ENCODE results near the gene FAM200A.

The FAM200A gene

GRCh38 chr7:99531354-99531765 lies 20.6 kb downstream of the FAM200A start:
- no peaks in the 10 kb centered on the region for H3F3A ChIP-seq (ENCODE audit: low read depth)
- no peaks in the 10 kb centered on the region for H3K79me2 ChIP-seq (ENCODE audit: insufficient read depth, low read length)
- H3K4me1 ChIP-seq (ENCODE audit: insufficient read depth, low read length, poor library complexity, severe bottlenecking) = no peaks in the 10 kb centered on the region
- TF ChIP-seq CTCF (conservative IDR thresholded peaks at IDR 0.05; ENCODE audit: low read length) (no peak), EZH2phosphoT487 (IDR thresholded peaks at IDR 0.05; ENCODE audit: borderline replicate concordance) (no peak)
- H3K36me3 ChIP-seq (ENCODE audit: insufficient read depth, low read length) = peaks cover 59% of the 10 kb centered on the region; the same call in 1 of the 2 replicates
- H2AFZ ChIP-seq (ENCODE audit: low read length) = no peak overlapping the region
- no peaks in the 10 kb centered on the region for H3K27me3 ChIP-seq (ENCODE audit: insufficient read depth, low read length, poor library complexity, severe bottlenecking)
- H3K9ac ChIP-seq (ENCODE audit: low read depth, low read length, poor library complexity, severe bottlenecking) = no peak overlapping the region
- H3K9me2 ChIP-seq (replicated peaks; ENCODE audit: low read depth, low read length) = no peaks in the 10 kb centered on the region
- H3K4me3 ChIP-seq (ENCODE audit: low read length, poor library complexity, severe bottlenecking) = no peak overlapping the region
- H3K9me3 ChIP-seq (ENCODE audit: insufficient read depth, low read depth, low read length) = peaks cover 27% of the 10 kb centered on the region; the same call in 1 of the 2 replicates
- H4K20me1 ChIP-seq (ENCODE audit: insufficient read depth, low read length, poor library complexity, severe bottlenecking) = no peaks in the 10 kb centered on the region
- no peak overlapping the region for H3K4me2 ChIP-seq (ENCODE audit: low read depth, low read length, poor library complexity, severe bottlenecking)

- Histone ChIP-seq H2AFZ (ENCODE audit: low read length) (no peak overlapping the region), H4K20me1 (ENCODE audit: insufficient read depth, low read length, poor library complexity, severe bottlenecking) (no peaks in the 10 kb centered on the region)
- TF ChIP-seq EZH2phosphoT487 (IDR thresholded peaks at IDR 0.05; ENCODE audit: borderline replicate concordance) = no peak
- TF ChIP-seq CTCF (conservative IDR thresholded peaks at IDR 0.05; ENCODE audit: low read length) = peak; percentile 61
Measured at GRCh38 chr7:99525713-99526440, 26.0 kb downstream of the FAM200A start.

GRCh38 chr7:99521399-99521798 lies 30.5 kb downstream of the FAM200A start:
- no peak for TF ChIP-seq CTCF (conservative IDR thresholded peaks at IDR 0.05; ENCODE audit: low read length)
- TF ChIP-seq EZH2phosphoT487 (IDR thresholded peaks at IDR 0.05; ENCODE audit: borderline replicate concordance) = no peak
- no peaks in the 10 kb centered on the region for H3K79me2 ChIP-seq (ENCODE audit: insufficient read depth, low read length)
- H3K27me3 ChIP-seq (ENCODE audit: insufficient read depth, low read length, poor library complexity, severe bottlenecking) = no peaks in the 10 kb centered on the region
- no peaks in the 10 kb centered on the region for H3K4me1 ChIP-seq (ENCODE audit: insufficient read depth, low read length, poor library complexity, severe bottlenecking)
- no peaks in the 10 kb centered on the region for H3K9me2 ChIP-seq (replicated peaks; ENCODE audit: low read depth, low read length)
- H3K36me3 ChIP-seq (ENCODE audit: insufficient read depth, low read length) = peaks cover 38% of the 10 kb centered on the region; the same call in 1 of the 2 replicates
- H3K9ac ChIP-seq (ENCODE audit: low read depth, low read length, poor library complexity, severe bottlenecking) = no peak overlapping the region
- no peak overlapping the region for H3K4me3 ChIP-seq (ENCODE audit: low read length, poor library complexity, severe bottlenecking)
- H2AFZ ChIP-seq (ENCODE audit: low read length) = no peak overlapping the region
- H3F3A ChIP-seq (ENCODE audit: low read depth) = no peaks in the 10 kb centered on the region
- H3K9me3 ChIP-seq (ENCODE audit: insufficient read depth, low read depth, low read length) = no peaks in the 10 kb centered on the region
- H4K20me1 ChIP-seq (ENCODE audit: insufficient read depth, low read length, poor library complexity, severe bottlenecking) = no peaks in the 10 kb centered on the region
- no peak overlapping the region for H3K4me2 ChIP-seq (ENCODE audit: low read depth, low read length, poor library complexity, severe bottlenecking)

More at GRCh38 chr7:99525713-99526440, 26.0 kb downstream of the FAM200A start:
- no peaks in the 10 kb centered on the region for H3K9me2 ChIP-seq (replicated peaks; ENCODE audit: low read depth, low read length)
- H3K4me1 ChIP-seq (ENCODE audit: insufficient read depth, low read length, poor library complexity, severe bottlenecking) = no peaks in the 10 kb centered on the region
- H3F3A ChIP-seq (ENCODE audit: low read depth) = no peaks in the 10 kb centered on the region
- H3K79me2 ChIP-seq (ENCODE audit: insufficient read depth, low read length) = no peaks in the 10 kb centered on the region
- no peaks in the 10 kb centered on the region for H3K27me3 ChIP-seq (ENCODE audit: insufficient read depth, low read length, poor library complexity, severe bottlenecking)
- H3K4me2 ChIP-seq (ENCODE audit: low read depth, low read length, poor library complexity, severe bottlenecking) = no peak overlapping the region
- peaks cover 5% of the 10 kb centered on the region; the same call in 1 of the 2 replicates for H3K9me3 ChIP-seq (ENCODE audit: insufficient read depth, low read depth, low read length)
- no peak overlapping the region for H3K9ac ChIP-seq (ENCODE audit: low read depth, low read length, poor library complexity, severe bottlenecking)
- no peak overlapping the region for H3K4me3 ChIP-seq (ENCODE audit: low read length, poor library complexity, severe bottlenecking)
- peaks cover 48% of the 10 kb centered on the region; the same call in 1 of the 2 replicates for H3K36me3 ChIP-seq (ENCODE audit: insufficient read depth, low read length)
